ENCODE results near the gene GABRD.

GABRD gene

DNA sequence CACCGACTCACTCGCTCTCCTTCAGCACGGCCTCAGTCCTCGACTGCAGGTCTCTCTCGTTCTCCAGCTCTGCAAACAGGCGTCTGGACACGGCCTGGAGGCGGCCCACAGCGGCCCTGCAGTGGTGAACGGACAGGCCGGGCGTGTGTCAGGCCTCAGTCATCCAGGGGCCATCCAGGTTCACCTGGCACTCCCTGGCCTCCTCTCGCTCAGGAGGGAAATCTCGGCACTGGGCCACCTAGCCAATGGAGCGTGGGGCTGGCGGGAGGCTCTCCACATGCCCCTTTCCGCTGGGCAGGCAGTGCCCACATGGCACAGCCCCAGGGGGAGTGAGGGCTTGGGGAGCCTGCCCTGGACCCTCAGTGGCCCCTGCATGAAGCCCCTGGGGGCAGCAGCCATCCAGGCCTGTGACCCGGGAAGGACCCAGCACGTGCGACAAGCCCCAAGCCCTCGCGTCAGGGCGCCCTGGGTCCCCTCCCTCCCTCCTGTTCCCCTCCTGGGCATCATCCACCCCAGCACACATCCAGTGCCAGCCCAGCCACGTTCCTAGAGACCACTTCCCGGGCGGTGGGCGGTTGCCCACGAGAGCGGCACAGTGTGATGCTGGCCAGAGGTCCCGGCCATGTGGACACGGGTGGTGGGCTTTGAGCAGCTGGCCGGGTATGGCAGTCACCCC, 33.6 kb upstream of the GABRD start:
- DNase-seq (ENCODE audit: low read depth in 2 of 2, low spot score in 1 of 2) = no peak

DNA sequence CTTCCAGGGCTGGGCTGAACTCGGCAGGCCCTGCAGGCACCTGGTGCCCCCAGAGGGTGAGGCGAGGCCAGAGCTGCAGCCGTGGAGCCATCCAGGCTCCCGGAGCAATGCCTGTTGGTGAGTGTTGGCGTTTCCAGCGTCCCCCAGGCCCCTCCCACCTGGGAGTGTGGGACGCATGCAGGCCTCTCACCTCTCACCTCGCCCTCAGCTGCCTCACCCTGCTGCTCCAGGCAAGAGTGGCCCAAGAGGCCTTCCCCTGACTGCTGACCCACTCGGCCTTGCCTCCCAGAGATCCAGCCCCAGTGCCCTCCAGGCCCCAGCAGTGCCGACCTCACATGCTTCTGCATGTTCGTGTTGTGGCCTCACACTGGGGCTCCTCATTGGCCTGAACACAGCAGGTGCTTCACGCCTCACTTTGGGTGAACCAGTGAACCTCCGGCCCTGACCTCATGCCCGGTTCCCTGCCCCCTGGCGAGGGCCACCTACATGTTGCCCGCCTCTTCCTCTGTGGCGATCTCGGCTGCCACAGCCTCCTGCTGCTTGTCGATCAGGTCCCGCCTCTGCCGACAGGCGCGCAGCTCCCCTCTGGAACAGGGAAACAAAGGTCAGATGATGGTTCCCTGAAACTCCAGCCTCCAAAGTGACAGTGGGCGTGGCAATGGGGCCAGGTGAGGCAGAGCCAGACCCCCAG, 32.5 kb upstream of the GABRD start:
- no peak for DNase-seq (ENCODE audit: low read depth in 2 of 2, low spot score in 1 of 2)

DNA sequence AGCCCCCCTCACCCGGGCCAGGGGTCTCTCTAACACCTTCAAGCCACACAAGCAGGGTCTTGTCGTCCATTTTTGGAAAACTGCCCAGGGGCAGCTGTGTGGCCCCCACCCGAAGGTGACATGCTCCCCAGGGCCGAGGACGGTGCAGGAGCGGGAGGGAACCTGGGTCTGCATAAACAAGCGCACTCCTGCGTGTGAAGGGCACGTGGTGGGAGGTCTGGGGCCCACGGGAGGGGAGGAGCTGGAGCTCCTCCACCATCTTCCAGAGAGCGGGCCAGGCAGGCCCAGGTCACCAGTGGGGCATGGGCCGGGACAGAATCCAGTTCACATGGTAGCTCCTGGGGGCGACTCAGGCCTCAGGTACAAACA, 32.0 kb upstream of the GABRD start:
- DNase-seq (ENCODE audit: low read depth in 2 of 2, low spot score in 1 of 2) = no peak

DNA sequence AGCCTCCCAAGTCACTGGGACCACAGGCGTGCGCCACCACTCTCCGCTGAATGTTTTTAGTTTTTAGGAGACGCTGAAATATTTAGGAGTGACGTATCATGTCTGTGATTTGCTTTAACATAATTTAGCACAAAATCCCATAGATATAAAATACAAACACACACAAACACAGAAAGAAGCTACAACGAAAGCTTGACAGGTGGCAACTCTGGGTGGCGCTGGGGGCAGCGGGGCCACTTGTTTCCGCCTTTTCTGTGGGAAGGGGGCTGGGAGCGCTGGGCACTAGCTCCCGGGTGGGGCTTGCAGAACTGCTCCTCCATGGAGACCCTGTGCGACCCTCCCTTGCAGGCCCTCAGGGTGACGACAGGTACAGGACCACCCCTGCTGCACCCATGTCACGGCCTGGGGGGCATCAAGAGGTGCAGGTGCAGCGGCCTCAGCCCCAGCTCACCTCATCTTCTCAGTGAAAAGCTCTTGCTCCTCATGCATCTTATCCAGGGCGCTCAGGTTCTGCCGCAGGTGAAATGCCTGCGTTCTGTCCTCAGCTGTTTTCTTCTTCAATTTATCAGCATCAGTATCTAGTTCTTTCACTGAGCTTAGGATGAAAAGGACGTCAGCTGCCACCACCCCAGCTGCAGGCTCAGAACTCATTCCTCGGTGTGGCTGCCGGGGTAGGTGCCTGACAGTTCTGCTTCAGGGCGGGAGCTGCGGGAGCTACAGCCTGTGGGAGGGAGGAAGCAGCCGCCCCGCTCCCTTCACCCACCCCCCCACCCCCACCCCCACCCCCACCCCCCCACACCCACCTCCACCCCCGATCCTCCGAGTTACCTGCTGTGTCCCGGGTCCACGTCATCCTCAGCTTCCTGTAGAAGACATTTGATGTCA, 30.8 kb upstream of the GABRD start:
- no peak for DNase-seq (ENCODE audit: low read depth in 2 of 2, low spot score in 1 of 2)

DNA sequence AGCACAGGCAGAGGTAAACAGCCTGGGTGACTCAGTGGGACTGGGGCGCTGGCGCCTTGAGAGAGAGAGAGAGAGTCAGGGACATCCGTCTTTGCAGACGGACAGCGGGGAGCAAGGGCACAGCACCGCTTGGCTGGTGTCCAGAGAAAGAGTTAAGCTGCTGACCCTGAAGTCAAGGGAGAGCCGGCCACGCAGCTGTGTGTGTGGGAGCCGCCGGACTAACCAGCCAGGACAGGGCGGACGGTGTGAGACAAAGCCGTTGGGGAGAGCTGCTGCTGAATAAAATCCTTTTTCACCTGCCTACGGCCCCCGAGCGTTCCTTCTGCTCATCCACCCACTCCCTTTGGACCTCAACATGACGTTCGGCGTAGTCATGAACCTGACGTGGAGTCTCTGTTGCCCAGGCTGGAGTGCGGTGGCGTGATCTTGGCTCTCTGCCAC, 30.0 kb upstream of the GABRD start:
- DNase-seq (ENCODE audit: low read depth in 2 of 2, low spot score in 1 of 2) = no peak

DNA sequence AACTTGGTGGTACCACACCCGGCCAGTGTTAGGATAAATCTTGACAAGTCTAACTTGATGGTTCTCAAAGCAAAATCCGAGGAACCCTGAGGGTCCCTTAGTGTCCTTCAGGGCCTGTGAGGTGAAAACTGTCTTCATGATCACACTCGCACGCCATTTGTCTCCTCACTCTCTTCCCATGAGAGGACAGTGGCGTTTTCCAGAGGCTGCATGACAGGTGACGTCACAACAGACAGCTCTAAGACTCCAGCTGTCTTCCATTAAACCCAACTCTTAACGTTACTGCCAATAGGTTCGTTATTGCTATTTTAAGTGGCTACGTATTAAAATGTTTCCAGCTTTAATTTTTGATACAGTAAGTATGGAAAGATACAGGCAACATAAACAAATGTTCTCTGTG, 29.4 kb upstream of the GABRD start:
- DNase-seq (ENCODE audit: low read depth in 2 of 2, low spot score in 1 of 2) = no peak

DNA sequence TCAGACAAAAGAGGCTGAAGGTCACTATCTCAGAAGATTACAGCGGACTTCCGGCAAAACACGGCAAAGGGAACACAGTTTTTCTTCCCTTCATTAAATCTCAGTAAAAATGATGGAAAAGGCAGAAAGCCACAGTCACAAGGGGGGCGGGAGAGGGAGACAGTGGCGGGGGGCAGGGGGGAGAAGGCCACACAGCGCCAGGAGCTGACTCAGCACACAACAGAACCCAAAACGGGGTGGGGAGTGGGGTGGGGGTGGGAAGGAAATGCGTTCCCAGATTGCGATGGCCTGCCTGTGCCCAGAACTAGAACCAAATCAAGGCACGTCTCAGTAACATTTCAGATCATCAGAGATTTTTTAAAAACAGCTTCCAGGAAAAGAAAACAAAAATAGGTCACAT, 28.9 kb upstream of the GABRD start:
- DNase-seq (ENCODE audit: low read depth in 2 of 2, low spot score in 1 of 2) = no peak

DNA sequence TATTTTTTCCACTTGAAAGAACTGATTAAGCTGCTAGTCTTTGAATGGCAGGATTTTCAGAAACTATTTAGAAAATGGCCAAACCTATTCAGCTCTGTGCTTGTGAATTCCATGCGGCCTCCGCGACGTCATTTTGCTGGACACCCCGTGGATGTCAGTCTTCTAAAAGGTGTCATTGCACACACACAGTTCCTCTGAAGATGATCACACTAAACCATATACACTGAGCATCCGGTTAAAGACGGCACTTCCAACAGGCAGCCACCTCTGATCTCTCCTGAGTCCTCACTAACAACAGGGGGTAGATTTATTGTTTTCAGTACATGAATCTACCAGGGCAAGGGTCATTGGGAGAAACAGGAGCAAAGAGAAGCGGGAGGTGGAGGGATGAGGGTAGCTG, 24.6 kb upstream of the GABRD start:
- no peak for DNase-seq (ENCODE audit: low read depth in 2 of 2, low spot score in 1 of 2)

DNA sequence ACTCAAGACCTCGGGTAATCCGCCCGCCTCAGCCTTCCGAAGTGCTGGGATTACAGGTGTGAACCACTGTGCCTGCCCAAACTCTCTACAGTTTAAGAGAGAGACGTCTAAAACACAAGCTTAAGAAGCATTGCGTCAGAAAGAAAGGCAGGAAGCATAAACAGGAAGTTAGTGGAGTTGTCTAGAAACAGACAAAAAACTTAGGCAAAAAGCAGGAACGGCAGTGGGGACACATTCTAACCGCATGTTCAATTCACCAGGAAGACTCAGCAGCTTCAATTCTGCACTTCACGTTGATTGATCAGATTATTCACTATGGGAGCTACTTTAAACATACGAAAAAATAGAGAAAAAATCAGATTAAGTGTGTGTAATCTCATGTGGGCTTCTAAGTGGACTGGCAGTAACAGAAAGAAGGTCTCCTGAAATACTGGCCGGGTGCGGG, 22.9 kb upstream of the GABRD start:
- no peak for DNase-seq (ENCODE audit: low read depth in 2 of 2, low spot score in 1 of 2)

DNA sequence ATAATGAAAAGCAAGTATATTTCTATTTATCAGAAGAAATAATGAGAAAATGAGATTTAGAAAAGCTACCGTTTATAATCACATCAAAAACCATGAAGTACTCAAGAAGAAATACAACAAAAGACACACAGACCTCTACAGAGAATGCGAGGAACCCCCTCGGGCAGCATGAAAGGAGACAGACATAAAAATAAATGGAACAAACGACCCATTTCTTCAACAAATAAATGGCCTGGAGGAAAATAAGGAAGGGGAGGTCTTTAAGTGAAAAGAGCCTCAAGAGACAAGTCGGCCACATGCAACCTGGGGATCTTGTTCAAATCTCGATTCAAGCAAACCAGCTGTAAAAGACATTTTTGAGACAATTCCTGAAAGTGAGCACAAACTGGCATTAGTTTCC, 21.6 kb upstream of the GABRD start:
- no peak for DNase-seq (ENCODE audit: low read depth in 2 of 2, low spot score in 1 of 2)

DNA sequence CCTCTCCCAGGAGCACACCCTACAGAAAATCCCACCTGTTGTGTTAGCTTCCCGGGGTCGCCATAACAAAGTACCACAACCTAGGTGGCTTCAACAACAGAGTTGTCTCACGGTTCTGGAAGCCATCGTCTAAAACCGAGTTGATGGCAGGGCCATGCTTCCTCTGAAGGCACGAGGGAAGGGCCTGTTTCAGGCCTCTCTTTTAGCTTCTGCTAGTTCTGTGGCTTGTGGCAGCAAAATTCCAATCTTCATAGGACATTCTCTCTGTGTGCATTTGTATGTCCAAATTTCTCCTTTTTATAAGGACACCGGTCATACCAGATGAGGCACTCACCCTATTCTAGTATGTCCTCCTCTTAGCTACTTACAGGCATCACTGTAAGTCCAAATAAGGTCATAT, 18.7 kb upstream of the GABRD start:
- DNase-seq (ENCODE audit: low read depth in 2 of 2, low spot score in 1 of 2) = no peak

DNA sequence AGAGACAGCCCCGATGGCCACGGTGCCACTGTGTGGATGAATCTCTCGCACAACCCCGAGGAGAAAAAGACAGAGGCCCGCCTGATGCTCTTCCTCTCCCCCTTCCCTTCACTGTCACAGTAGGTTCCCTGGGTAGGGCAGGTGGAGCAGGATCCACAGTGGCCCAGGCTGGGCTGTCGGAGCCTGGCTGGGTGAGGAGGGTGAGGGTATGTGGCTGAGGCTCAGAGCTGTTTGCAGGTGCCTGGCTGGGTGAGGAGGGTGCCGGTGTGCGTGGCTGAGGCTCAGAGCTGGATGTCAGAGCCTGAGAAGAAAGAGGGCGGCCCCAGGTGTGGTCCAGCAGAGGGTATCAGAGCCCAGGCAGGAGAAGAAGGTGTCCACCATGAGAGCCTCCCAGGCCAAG, 18.3 kb upstream of the GABRD start:
- DNase-seq (ENCODE audit: low read depth in 2 of 2, low spot score in 1 of 2) = no peak

DNA sequence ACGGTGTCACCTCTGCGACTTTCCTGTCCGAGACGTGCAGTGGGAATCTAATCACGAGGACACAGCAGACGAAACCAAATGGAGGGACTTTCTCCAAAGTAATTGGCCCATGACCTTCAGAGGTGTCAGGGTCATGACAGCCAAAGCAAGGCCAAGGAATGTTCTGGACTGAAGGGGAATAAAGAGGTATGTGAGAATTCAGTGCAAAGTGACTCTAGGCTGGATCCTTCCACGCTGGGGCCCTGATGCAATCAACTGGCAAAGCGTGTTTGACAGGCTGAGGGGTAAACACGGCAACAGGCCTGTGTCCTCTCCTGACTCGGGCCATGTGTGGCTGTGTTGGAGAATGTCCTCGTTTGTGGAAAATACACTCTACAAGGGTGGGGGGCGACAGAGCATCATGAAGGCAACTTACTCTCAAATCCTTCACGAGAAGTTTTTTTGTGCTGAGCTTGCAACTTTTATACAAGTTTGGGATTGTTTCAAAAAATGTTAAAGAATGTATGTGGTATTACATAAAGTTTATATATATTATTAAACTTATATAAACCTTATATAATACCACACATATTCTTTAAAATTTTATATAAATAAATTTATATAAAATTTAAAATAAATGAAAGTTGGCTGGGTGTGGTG, 17.3 kb upstream of the GABRD start:
- no peak for DNase-seq (ENCODE audit: low read depth in 2 of 2, low spot score in 1 of 2)

DNA sequence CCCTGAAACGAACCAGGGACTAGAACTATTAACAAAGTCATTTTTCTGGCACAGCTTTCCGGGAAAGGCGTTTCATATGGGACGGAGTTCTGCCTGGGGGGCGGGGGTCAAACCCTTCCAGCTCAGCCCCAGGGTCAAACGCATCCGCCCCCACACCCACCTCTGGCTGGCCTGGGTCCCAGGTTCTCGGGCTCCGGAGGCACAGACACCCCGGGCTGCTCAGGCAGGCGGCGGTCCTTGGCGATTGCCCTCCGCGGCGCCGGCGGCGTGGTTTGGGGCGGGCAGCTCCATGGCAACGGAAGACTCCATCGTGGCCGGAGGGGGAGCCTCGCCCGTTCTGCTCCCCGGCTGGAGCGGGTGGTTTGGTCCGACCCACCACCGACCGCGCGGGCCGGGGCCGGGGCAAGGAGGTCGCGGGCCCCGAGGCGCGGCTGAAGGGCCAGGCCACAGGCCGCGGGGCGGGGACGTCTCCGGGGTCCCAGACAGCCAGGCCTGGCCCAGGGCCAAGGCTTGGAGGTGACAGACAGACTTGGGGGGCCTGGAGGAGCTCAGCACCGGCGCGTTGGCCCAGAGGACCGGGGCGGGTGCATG, 15.5 kb upstream of the GABRD start, which contains the start of gene CFAP74:
CFAP74 (minus strand) TSS at position 246 of the 591 bp plus-strand sequence. CDS start 12,830 bp downstream, outside the sequence.
- DNase-seq (ENCODE audit: low read depth in 2 of 2, low spot score in 1 of 2) = no peak

DNA sequence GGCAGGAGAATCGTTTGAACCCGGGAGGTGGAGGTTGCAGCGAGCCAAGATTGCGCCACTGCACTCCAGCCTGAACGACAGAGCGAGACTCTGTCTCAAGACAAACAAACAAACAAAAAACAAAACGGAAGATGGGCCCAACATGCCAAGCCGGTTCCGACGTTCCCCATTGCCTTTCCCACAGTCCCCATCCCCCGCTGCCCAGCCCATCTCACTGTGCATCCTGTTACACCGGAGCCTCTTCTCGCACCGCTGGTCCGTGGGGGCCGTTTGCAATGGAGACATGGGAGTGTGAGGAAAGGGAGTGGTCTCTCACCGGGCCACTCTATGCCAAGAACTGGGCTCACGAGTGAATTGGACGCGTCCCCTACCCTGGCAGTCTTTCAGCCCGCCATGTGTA, 14.3 kb upstream of the GABRD start:
- DNase-seq (ENCODE audit: low read depth in 2 of 2, low spot score in 1 of 2) = no peak

DNA sequence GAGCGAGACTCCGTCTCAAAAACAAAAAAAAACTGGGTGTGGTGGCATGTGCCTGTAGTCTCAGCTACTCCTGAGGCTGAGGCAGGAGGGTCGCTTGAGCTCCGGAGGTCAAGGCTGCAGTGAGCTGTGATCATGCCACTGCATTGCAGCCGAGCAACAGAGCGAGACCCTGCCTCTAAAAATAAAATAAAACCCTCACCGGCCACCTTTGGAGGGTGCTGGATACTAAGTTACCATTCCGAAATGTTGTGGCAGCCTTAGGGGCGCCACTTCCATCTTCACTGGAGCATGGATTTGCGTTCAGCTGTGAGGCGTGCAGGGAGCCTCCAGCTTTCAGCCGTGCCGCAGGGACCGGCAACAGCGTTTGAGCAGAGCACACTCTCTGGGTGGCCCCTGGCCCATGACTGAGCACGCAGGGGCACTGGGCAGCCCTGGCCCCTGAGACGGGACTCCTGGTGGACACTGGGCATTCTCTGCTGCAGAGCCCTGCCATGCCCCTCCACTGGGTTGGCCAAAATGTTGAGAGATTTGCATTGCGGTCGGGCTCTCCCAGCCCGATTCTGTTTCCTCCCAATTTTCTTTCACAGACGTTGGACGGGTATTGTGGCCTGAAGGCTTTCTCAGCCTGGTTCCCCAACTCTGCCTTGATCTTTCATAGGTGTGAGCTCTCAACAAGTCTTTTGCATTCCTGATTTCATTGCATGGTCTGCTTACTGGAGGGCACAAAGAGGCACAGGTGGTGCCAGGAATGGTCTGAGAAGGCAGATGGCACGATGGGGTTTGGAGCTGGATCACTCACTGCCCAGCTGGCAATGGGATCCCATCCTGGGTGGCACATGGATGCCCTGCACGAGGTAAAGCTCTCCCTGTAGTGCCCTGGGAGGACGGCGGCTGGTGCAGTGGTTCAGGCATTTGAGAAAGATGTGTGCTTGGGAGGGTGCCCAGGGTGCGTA, 9.8 kb upstream of the GABRD start:
- no peak for DNase-seq (ENCODE audit: low read depth in 2 of 2, low spot score in 1 of 2)

DNA sequence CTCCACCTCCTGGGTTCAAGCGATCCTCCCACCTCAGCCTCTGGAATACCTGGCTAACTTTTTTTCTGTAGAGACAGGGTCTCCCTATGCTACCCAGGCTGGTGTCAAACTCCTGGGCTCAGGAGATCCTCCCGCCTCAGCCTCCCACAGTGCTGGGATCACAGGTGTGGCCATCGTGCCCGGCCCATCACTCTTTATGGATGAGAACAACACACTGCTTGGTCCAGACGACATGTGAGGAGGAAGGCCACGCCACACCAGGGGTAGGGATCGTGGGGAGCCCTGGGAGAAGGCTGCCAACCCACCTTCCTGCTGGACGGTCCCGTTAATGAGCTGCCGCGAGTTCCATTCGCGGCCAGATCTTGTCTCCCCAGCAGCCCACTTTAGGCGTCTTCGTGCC, 5.0 kb upstream of the GABRD start:
- DNase-seq (ENCODE audit: low read depth in 2 of 2, low spot score in 1 of 2) = no peak

DNA sequence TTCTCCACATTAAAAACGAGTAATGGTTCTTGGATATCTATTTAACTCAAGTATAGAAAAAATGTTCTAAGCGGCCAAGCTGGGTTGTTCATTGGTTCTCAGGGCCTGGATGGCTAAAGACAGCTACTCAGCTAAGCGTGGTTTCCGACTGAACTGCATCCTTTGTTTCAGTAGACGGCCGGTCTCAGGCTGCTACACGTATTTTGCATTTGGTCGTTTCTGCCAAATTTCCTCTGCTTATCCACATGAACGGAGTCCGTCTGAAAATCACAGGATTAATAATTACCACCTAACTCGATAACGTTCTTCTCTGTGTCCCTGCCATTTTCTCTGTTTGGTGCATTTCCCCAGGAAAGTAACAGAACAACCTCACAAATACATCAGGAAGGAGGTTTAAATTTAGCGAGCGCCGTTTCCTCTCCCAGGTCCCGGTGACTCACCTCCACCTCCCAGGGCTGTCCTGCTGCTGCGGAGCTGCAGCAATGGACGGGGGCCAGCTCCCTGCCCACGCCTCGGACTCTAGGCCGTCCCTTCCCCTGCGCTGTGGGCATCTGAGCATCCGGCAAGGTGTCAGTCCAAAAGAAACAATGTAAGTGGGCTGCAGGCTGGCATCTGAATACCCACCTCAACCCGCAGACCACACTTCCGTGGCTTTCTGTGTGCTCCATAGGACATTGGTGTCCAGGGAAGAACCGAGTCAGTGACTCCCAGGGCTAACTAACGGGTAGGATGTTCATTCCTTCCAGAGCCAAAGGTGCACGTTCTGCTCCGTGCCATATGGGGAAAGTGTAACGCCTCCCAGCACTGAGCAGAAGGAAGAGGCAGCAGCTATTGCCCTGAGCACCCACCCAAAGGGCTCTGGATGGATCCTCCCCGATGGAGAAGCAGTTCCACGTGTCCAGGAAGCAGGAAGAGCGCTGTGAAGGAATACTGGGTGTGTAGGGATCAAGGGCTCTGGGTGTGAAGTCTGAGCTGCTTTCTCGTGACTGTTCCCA, 4.1 kb upstream of the GABRD start:
- no peak for DNase-seq (ENCODE audit: low read depth in 2 of 2, low spot score in 1 of 2)

DNA sequence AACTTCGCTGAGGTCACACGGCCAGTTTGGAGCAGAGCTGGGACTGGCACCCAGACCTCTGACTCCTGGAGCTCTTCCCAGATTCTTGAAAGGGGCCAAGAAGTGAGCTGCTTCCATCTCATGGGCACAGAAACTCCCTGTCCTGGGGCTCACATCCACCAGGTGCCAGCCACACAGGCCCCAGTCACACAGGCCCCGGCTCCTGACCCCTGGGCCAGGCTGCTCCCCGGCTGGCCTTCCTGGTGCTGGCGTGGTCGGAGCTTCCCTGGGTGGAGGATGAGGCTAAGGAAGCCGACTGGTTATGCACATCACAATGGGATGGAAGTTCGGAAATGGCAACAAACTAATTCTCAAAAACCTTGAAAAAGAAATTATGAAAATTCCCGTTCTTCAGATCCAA, 3.0 kb upstream of the GABRD start:
- DNase-seq (ENCODE audit: low read depth in 2 of 2, low spot score in 1 of 2) = no peak

Measured in stimulated activated CD8-positive, alpha-beta memory T cell treated with anti-CD3 and anti-CD28 coated beads, Interleukin-4, amount 100 ng/mL, for 4 hours (primary cell).